ENCODE measurements around the gene TMEM161B.
"Not testable (repeated sequence)": the region's sequence is repeated elsewhere in the genome, so short reads cannot be mapped to it uniquely, and the experiment has no call there.

Gene TMEM161B

DNA sequence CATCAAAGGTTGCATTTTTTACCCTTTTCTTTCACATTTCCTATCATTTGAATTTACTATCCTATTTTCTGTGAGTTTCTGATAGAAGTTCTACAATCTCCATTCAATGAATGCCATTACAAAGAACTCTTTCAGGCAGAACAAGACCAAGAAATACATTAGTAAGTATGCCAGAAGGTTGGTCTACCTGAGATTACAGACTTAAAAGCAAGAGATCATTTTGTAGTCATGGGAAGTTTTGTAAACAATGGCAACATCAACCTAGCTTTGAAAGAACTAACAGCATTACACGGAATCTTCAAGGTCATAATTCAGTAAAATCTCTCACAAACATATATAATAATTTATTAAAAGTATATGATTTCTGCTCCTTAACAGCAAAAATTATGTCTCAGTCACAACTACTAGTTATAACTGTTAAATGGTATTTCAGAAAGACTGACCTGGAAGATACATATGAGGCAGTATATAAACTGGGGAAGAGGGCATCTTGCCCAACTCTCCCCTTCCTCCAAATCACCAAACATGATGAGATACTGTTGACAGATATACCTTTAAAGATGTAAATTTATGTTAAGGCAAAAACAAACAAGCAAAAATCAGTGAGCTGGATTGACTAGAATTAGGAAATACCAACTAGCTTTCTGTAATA is 23.3 kb downstream of the TMEM161B start:
- Mint-ChIP-seq H3K4me3 (no peak overlapping the region), H3K27me3 (no peaks in the 10 kb centered on the region), H3K27ac (ENCODE audit: low read depth) (no peak overlapping the region), H3K9me3 (no peaks in the 10 kb centered on the region), H3K36me3 (ENCODE audit: insufficient read depth) (peaks cover 5% of the 10 kb centered on the region), H3K4me1 (peaks cover 74% of the 10 kb centered on the region)
- ATAC-seq (replicated peaks; ENCODE audit: extremely low read depth, poor library complexity, severe bottlenecking) (no peak), DNase-seq (ENCODE audit: low spot score in 2 of 2) (no peak)

GRCh38 chr5:88244686-88245085 is 24.0 kb downstream of the TMEM161B start:
- DNase-seq (ENCODE audit: low spot score in 2 of 2) (no peak), ATAC-seq (replicated peaks; ENCODE audit: extremely low read depth, poor library complexity, severe bottlenecking) (no peak)
- Mint-ChIP-seq H3K36me3 (ENCODE audit: insufficient read depth) (peaks cover 7% of the 10 kb centered on the region), H3K4me1 (peaks cover 67% of the 10 kb centered on the region), H3K27ac (ENCODE audit: low read depth) (no peak overlapping the region), H3K27me3 (no peaks in the 10 kb centered on the region), H3K9me3 (no peaks in the 10 kb centered on the region), H3K4me3 (no peak overlapping the region)

- not testable (repeated sequence) for H3K36me3 Mint-ChIP-seq (ENCODE audit: insufficient read depth); H3K27me3 Mint-ChIP-seq; DNase-seq (ENCODE audit: low spot score in 2 of 2); H3K9me3 Mint-ChIP-seq; H3K27ac Mint-ChIP-seq (ENCODE audit: low read depth); ATAC-seq (replicated peaks; ENCODE audit: extremely low read depth, poor library complexity, severe bottlenecking); H3K4me3 Mint-ChIP-seq
- peaks cover 55% of the 10 kb centered on the region for H3K4me1 Mint-ChIP-seq
These were observed 25.2 kb downstream of the TMEM161B start for GRCh38 chr5:88243493-88243892.

DNA sequence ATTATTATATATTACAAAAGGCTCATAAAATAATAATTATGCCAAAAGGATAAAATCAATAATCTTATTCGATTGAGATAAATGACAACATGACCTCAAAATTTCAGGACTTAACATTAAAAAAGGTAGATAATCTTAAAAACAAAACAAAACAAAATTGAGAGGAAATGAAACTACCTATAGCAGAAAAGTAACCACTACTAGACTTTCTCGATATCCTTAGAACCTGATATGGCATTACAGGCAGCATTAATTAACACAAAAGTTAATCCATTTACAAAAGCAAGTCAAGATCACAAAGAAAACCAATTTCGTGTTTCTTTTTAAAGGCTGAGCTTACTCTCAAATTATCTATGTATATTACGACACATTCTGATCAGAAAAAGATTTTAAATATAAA is 29.9 kb downstream of the TMEM161B start:
- Mint-ChIP-seq H3K4me1 (peaks cover 20% of the 10 kb centered on the region), H3K27ac (ENCODE audit: low read depth) (no peak overlapping the region), H3K27me3 (no peaks in the 10 kb centered on the region), H3K9me3 (no peaks in the 10 kb centered on the region), H3K36me3 (ENCODE audit: insufficient read depth) (peaks cover 9% of the 10 kb centered on the region), H3K4me3 (no peak overlapping the region)
- no peak for DNase-seq (ENCODE audit: low spot score in 2 of 2)
- ATAC-seq (replicated peaks; ENCODE audit: extremely low read depth, poor library complexity, severe bottlenecking): no peak

DNA sequence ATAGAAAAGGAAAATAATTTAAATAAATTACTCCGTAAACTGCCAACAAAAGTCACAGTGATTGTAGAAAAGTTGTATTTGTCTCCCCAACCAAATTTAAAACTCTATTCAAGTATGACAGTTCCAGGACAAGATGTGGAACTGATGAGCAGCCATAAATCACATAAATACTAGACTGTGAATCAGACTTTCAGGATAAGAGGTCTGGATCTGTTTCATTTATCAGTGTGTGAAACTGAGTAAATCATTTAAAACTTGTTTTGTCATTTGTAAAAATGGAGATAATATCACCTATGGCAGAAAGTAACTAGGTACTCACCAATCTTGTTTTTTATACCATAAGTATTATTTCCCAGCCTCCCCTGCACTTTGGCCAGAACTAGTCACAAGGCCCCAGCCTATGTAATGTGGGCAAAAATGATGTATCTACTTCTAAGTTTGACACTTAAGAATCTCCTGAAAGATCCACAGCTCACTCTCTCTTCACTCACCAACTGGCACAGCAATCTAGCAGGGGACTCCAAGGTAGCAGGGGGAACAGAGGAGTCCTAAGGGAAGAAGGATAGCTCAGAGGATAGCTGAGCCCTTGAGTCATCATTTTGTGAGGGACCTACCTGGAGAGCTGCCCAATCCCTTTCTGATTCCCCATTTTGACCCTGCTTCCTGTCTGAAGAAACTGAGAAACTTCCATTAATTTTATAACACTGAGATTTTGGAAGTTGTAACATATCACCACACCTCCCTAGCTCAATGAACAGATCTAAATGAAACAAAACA is 31.6 kb downstream of the TMEM161B start:
- Mint-ChIP-seq H3K27me3 (no peaks in the 10 kb centered on the region), H3K4me3 (no peak overlapping the region), H3K4me1 (peaks cover 7% of the 10 kb centered on the region), H3K36me3 (ENCODE audit: insufficient read depth) (peaks cover 8% of the 10 kb centered on the region), H3K9me3 (no peaks in the 10 kb centered on the region), H3K27ac (ENCODE audit: low read depth) (no peak overlapping the region)
- DNase-seq (ENCODE audit: low spot score in 2 of 2): no peak
- no peak for ATAC-seq (replicated peaks; ENCODE audit: extremely low read depth, poor library complexity, severe bottlenecking)

- H3K4me1 Mint-ChIP-seq: no peaks in the 10 kb centered on the region
- ATAC-seq (replicated peaks; ENCODE audit: extremely low read depth, poor library complexity, severe bottlenecking): no peak
- DNase-seq (ENCODE audit: low spot score in 2 of 2): no peak
- no peak overlapping the region for H3K4me3 Mint-ChIP-seq
- H3K9me3 Mint-ChIP-seq: no peaks in the 10 kb centered on the region
- no peaks in the 10 kb centered on the region for H3K27me3 Mint-ChIP-seq
- no peak overlapping the region for H3K27ac Mint-ChIP-seq (ENCODE audit: low read depth)
- H3K36me3 Mint-ChIP-seq (ENCODE audit: insufficient read depth): peaks cover 5% of the 10 kb centered on the region
These were observed 32.8 kb downstream of the TMEM161B start for GRCh38 chr5:88235828-88236227.

DNA sequence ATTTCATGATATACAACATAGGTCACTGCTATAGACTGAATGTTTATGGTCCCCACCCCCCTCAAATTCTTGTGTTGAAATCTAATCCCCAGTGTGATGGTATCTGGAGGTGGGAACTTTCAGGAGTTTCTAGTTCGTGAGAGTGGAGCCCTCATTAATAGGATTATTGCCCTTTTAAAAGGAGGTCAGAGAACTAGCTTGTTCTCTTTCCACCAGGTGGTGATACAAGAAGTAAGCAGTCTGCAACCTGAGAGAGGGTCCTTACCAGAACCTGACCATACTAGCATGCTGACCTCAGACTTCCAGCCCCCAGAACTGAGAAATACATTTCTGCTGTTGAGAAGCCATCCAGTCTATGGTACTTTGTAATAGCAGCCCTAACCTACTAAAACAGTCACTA is 33.3 kb downstream of the TMEM161B start:
- no peak for DNase-seq (ENCODE audit: low spot score in 2 of 2)
- Mint-ChIP-seq H3K36me3 (ENCODE audit: insufficient read depth) (peaks cover 5% of the 10 kb centered on the region), H3K27me3 (no peaks in the 10 kb centered on the region), H3K4me3 (no peak overlapping the region), H3K4me1 (no peaks in the 10 kb centered on the region), H3K9me3 (no peaks in the 10 kb centered on the region), H3K27ac (ENCODE audit: low read depth) (no peak overlapping the region)
- no peak for ATAC-seq (replicated peaks; ENCODE audit: extremely low read depth, poor library complexity, severe bottlenecking)

- no peak for ATAC-seq (replicated peaks; ENCODE audit: extremely low read depth, poor library complexity, severe bottlenecking)
- Mint-ChIP-seq H3K4me3 (no peak overlapping the region), H3K27me3 (no peaks in the 10 kb centered on the region), H3K9me3 (no peaks in the 10 kb centered on the region), H3K36me3 (ENCODE audit: insufficient read depth) (peaks cover 11% of the 10 kb centered on the region), H3K4me1 (peaks cover 7% of the 10 kb centered on the region), H3K27ac (ENCODE audit: low read depth) (no peak overlapping the region)
- DNase-seq (ENCODE audit: low spot score in 2 of 2): no peak
These were observed 38.0 kb downstream of the TMEM161B start for GRCh38 chr5:88230546-88231066.

DNA sequence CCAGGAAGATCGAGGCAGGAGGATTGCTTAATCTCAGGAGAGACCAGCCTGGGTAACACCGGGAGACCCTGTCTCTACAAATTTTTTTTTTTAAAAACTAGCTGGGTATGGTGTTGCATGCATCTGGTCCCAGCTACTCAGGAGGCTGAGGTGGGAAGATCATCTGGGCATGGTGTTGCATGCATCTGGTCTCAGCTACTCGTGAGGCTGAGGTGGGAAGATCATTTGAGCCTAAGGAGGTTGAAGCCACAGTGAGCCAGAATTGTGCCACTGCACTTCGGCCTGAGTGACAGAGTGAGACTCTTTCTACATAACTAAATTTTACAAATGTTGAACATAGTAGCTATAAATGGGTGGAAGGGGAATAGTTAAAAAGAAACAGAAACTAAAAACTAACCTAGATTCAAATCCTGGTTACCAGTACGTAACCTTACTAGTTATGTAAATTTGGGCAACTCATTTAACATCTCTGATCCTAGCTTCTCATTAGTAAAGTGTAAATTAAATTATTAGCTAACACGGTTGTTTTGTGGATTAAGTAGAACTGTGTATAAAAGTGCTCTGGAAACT is 41.7 kb downstream of the TMEM161B start:
- DNase-seq (ENCODE audit: low spot score in 2 of 2) (no peak), ATAC-seq (replicated peaks; ENCODE audit: extremely low read depth, poor library complexity, severe bottlenecking) (no peak)
- H3K4me3 Mint-ChIP-seq: no peak overlapping the region
- H3K4me1 Mint-ChIP-seq: peaks cover 12% of the 10 kb centered on the region
- H3K27ac Mint-ChIP-seq (ENCODE audit: low read depth): no peak overlapping the region
- H3K9me3 Mint-ChIP-seq: no peaks in the 10 kb centered on the region
- no peaks in the 10 kb centered on the region for H3K27me3 Mint-ChIP-seq
- peaks cover 20% of the 10 kb centered on the region for H3K36me3 Mint-ChIP-seq (ENCODE audit: insufficient read depth)

- DNase-seq (ENCODE audit: low spot score in 2 of 2) (no peak), ATAC-seq (replicated peaks; ENCODE audit: extremely low read depth, poor library complexity, severe bottlenecking) (no peak)
- Mint-ChIP-seq H3K4me3 (no peak overlapping the region), H3K27ac (ENCODE audit: low read depth) (peak overlapping the region; percentile 16), H3K36me3 (ENCODE audit: insufficient read depth) (peaks cover 42% of the 10 kb centered on the region), H3K9me3 (no peaks in the 10 kb centered on the region), H3K4me1 (no peaks in the 10 kb centered on the region), H3K27me3 (no peaks in the 10 kb centered on the region)
These were observed 54.0 kb downstream of the TMEM161B start for GRCh38 chr5:88214655-88215054.

DNA sequence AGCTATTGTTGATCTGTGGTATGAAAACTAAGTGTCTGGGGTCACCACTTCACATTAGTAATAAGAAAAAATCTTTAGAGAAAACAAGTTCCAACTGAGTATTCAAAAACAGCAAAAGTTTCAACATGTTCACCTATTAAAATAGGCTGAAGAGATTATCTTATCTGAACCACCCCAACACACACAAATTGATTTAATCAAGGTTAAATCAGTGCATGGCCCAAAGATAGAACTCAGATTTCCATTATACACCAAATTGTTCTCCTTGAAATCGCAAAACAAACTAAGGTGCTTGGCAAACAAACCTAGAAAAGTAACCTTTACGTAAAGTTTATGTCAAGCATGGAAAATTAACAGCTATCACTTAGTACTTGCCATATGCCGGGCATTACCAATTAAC is 61.1 kb downstream of the TMEM161B start:
- H3K4me1 Mint-ChIP-seq: peaks cover 14% of the 10 kb centered on the region
- no peak overlapping the region for H3K27ac Mint-ChIP-seq (ENCODE audit: low read depth)
- DNase-seq (ENCODE audit: low spot score in 2 of 2) (no peak), ATAC-seq (replicated peaks; ENCODE audit: extremely low read depth, poor library complexity, severe bottlenecking) (no peak)
- H3K36me3 Mint-ChIP-seq (ENCODE audit: insufficient read depth): peaks cover 18% of the 10 kb centered on the region
- H3K4me3 Mint-ChIP-seq: no peak overlapping the region
- H3K27me3 Mint-ChIP-seq: no peaks in the 10 kb centered on the region
- H3K9me3 Mint-ChIP-seq: no peaks in the 10 kb centered on the region

DNA sequence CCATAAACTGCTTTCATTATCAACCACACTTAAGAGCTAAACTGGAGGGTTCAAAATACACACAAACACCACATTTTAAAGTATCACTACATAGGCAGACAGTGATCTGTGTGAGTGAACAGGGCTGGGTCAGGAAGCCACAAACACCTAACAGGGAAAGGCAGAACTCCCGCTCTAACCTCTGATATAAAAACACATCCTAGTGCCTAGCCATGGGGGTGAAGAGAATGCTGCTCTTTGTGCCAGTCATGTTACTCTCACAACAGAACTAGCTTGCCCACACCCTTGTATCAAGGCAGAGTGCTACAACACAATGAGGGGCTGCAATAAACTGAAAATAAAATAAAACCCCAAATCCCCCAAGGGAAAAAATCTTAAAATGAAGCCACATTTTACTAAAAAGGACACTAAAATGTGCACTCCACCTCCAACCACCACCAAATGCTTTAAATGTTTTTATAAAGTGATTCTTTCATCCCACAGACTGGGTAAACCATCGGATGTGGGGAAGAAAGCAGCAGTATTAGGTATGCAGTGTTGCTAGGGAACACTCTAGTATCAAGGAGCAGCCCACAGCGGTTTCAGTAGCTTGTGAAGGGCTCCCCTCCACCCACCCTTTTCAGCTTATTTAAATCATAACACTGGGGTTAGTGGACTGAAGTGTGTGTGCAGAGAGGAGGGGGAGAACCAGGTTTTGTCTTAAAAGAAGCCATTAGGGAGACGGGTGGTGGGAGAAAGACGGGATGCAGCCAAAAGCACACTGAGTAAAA is 64.5 kb downstream of the TMEM161B start:
- peaks cover 14% of the 10 kb centered on the region for H3K4me1 Mint-ChIP-seq
- peak overlapping the region; percentile 62 for H3K4me3 Mint-ChIP-seq
- ATAC-seq (replicated peaks; ENCODE audit: extremely low read depth, poor library complexity, severe bottlenecking) (peak; percentile 98), DNase-seq (ENCODE audit: low spot score in 2 of 2) (peak; percentile 29 to 57)
- H3K27me3 Mint-ChIP-seq: no peaks in the 10 kb centered on the region
- H3K36me3 Mint-ChIP-seq (ENCODE audit: insufficient read depth): peaks cover 9% of the 10 kb centered on the region
- H3K27ac Mint-ChIP-seq (ENCODE audit: low read depth): peak overlapping the region; percentile 87
- H3K9me3 Mint-ChIP-seq: no peaks in the 10 kb centered on the region
